ENCODE measurements around the gene SBK1.

The SBK1 gene

GRCh38 chr16:28283173-28283572 is 9.2 kb upstream of the SBK1 start:
- no peak for DNase-seq

- DNase-seq, result no peak
Measured at GRCh38 chr16:28283798-28284577, 8.3 kb upstream of the SBK1 start.

GRCh38 chr16:28285649-28286048 is 6.7 kb upstream of the SBK1 start:
- no peak for DNase-seq

GRCh38 chr16:28288114-28288513 is 4.2 kb upstream of the SBK1 start:
- no peak for DNase-seq

- DNase-seq, result no peak
Measured at GRCh38 chr16:28289048-28289447, 3.3 kb upstream of the SBK1 start.

- no peak for DNase-seq
Measured at GRCh38 chr16:28289939-28290858, 2.1 kb upstream of the SBK1 start.

GRCh38 chr16:28290859-28291254 is 1.5 kb upstream of the SBK1 start:
- DNase-seq, result peak in 2 of 3 experiments; percentile 13 to 40

- DNase-seq, result peak; percentile 72 to 92 (median 84)
Measured at GRCh38 chr16:28292731-28293600, 641 bp downstream of the SBK1 start.

- DNase-seq, result no peak
Measured at GRCh38 chr16:28293601-28293960, 1.3 kb downstream of the SBK1 start.

GRCh38 chr16:28294201-28294600 is 1.9 kb downstream of the SBK1 start:
- DNase-seq, result no peak

- DNase-seq, result no peak
Measured at GRCh38 chr16:28295276-28295675, 3.0 kb downstream of the SBK1 start.

- no peak for DNase-seq
Measured at GRCh38 chr16:28297308-28297707, 5.0 kb downstream of the SBK1 start.

- DNase-seq, result no peak
Measured at GRCh38 chr16:28297784-28298510, 5.6 kb downstream of the SBK1 start.

GRCh38 chr16:28298511-28298878 is 6.2 kb downstream of the SBK1 start:
- peak in 2 of 3 experiments; percentile 25 to 37 for DNase-seq

- no peak for DNase-seq
Measured at GRCh38 chr16:28300327-28300726, 8.0 kb downstream of the SBK1 start.

GRCh38 chr16:28301154-28301553 is 8.8 kb downstream of the SBK1 start:
- DNase-seq, result no peak

- DNase-seq, result no peak
Measured at GRCh38 chr16:28301620-28302019, 9.3 kb downstream of the SBK1 start.

- no peak for DNase-seq
Measured at GRCh38 chr16:28303132-28303531, 10.8 kb downstream of the SBK1 start.

GRCh38 chr16:28304214-28304613 is 11.9 kb downstream of the SBK1 start:
- DNase-seq, result no peak

GRCh38 chr16:28307936-28308335 is 15.6 kb downstream of the SBK1 start:
- DNase-seq, result no peak

- DNase-seq, result no peak
Measured at GRCh38 chr16:28308794-28309584, 16.7 kb downstream of the SBK1 start.
